ENCODE measurements around the gene GPR146. TPM values are rescaled to one million over a fixed set of nuclear protein-coding genes. Genes with fewer than 3 reads are reported as not detected.

GPR146 gene
- total and polyA plus RNA-seq, 2 of the 8 experiments (the other 6 are each of a cell fraction or from before 2014, with no cell fraction given) = 1.8 to 2.7 TPM

DNA sequence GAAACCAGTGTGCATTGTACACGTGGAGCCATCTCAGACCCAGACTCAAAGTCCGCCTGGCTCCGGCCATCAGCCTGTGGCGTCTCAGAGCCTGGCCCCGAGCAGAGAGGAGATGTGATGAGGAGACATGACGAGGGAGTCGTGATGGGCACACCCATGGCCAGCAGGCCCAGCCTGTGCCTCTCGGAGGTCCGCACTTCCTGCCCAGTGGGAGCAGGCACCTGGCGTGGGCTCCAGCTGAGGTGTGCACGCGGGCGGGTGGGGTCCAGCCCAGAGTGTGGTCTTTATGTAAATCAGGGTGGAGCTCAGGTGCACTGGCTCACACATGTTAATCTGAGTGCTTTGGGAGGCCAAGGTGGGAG lies 26.0 kb upstream of the GPR146 start:
- no peak overlapping the region for H2BK12ac ChIP-seq (ENCODE audit: low read depth, low read length)
- H4K5ac ChIP-seq (ENCODE audit: insufficient read length, low read depth, low read length) = no peak overlapping the region
- H4K91ac ChIP-seq (replicated peaks; ENCODE audit: insufficient read length, low read length) = no peak overlapping the region
- no peak overlapping the region for H3K14ac ChIP-seq (ENCODE audit: insufficient read length)
- 0 out of 2 replicates have a peak overlapping the region, but pooled peaks have one; percentile 24 for H2AK5ac ChIP-seq (ENCODE audit: low read depth, low read length)
- H3K23me2 ChIP-seq (ENCODE audit: low read depth, low read length) = no peaks in the 10 kb centered on the region
- WGBS, 2 experiments (ENCODE audit: extremely low coverage in 1 of 2, insufficient coverage in 1 of 2, insufficient read length in 1 of 2, insufficient replicate concordance in 2 of 2, low coverage in 1 of 2, low lambda C conversion rate in 2 of 2, missing lambda C conversion rate in 1 of 2) = 90% methylated on average over 13 of the region's 13 CpGs; no CpG with 5 or more reads in 1 of the 2 experiments
- H3K9ac ChIP-seq (replicated peaks in 1 of 4; ENCODE audit: extremely low read depth in 1 of 4, low read depth in 3 of 4, low read length in 3 of 4) = no peak overlapping the region
- peaks cover 1 to 6% of the 10 kb centered on the region in 2 experiments for H4K20me1 ChIP-seq (replicated peaks in 1 of 2; ENCODE audit: control insufficient read depth in 1 of 2, insufficient read depth in 2 of 2, low read length in 2 of 2)
- peak overlapping the region; percentile 68 for H4K8ac ChIP-seq (ENCODE audit: extremely low read depth, insufficient read depth, low read length)
- no peak overlapping the region for H3K18ac ChIP-seq (ENCODE audit: extremely low read depth, low read length)
- no peak overlapping the region for H2AFZ ChIP-seq (ENCODE audit: low read length)
- no peaks in the 10 kb centered on the region for H3K27me3 ChIP-seq (replicated peaks in 1 of 4; ENCODE audit: control insufficient read depth in 3 of 4, extremely low read depth in 1 of 4, insufficient read depth in 3 of 4, low read length in 3 of 4)
- POLR2A ChIA-PET (ENCODE audit: partially characterized antibody) = interaction anchor here (1.2 kb wide), 1 partner anchor 9 kb away, joined by 3 read pairs; no protein-coding TSS in a partner anchor
- H2BK15ac ChIP-seq (ENCODE audit: low read length) = no peak overlapping the region
- H2BK5ac ChIP-seq (ENCODE audit: low read depth, low read length) = no peak overlapping the region; the same call in 1 of the 2 replicates
- H3K4me1 ChIP-seq (replicated peaks in 1 of 4; ENCODE audit: control insufficient read depth in 3 of 4, insufficient read depth in 4 of 4, low read length in 3 of 4) = no peaks in the 10 kb centered on the region
- H3K79me1 ChIP-seq (ENCODE audit: low read depth, low read length) = peaks cover 8% of the 10 kb centered on the region
- H2BK20ac ChIP-seq (ENCODE audit: low read length) = no peak overlapping the region
- H3K27ac ChIP-seq (ENCODE audit: low read depth, low read length) = no peak overlapping the region
- no peak overlapping the region for H3K56ac ChIP-seq (replicated peaks; ENCODE audit: insufficient read length, low read depth, low read length)
- no peaks in the 10 kb centered on the region; a peak in 1 of 4 replicates for H3K79me2 ChIP-seq (ENCODE audit: control insufficient read depth in 1 of 2, insufficient read depth in 2 of 2, low read length in 2 of 2)
- no peak overlapping the region for H3K4ac ChIP-seq (replicated peaks; ENCODE audit: insufficient read length, low read depth, low read length)
- no peak overlapping the region for H3K4me2 ChIP-seq (ENCODE audit: insufficient read depth in 1 of 2, low read depth in 2 of 2, low read length in 2 of 2)
- CTCF ChIA-PET (ENCODE audit: partially characterized antibody) = interaction anchor here (0.6 to 10.9 kb wide), 6 partner anchors 24 to 1891 kb away, joined by 3 to 117 read pairs (median 4); no protein-coding TSS in a partner anchor
- H3K9me3 ChIP-seq (ENCODE audit: insufficient read depth in 2 of 2, low read depth in 1 of 2, low read length in 1 of 2) = peaks cover 0 to 8% of the 10 kb centered on the region in 2 experiments; a peak in 1 of 4 replicates
- DNase-seq (ENCODE audit: low read depth in 1 of 2, low spot score in 2 of 2) = no peak
- no peaks in the 10 kb centered on the region; a peak in 1 of 8 replicates for H3K36me3 ChIP-seq (ENCODE audit: control insufficient read depth in 2 of 4, insufficient read depth in 4 of 4, low read length in 3 of 4)
- H2BK120ac ChIP-seq (replicated peaks; ENCODE audit: low read depth, low read length) = no peak overlapping the region
- FAIRE-seq = no peak
- H3K4me3 ChIP-seq (ENCODE audit: extremely low read depth in 1 of 4, insufficient read depth in 2 of 4, low read depth in 3 of 4, low read length in 4 of 4) = no peak overlapping the region
- no peak overlapping the region for H3K23ac ChIP-seq (ENCODE audit: insufficient read length)
- TF ChIP-seq RBBP5 (IDR thresholded peaks at IDR 0.05; ENCODE audit: borderline replicate concordance, low read depth, low read length) (no peak), CHD2 (IDR thresholded peaks at IDR 0.05; ENCODE audit: low read length) (no peak), FOSL1 (IDR thresholded peaks at IDR 0.05; ENCODE audit: insufficient read depth, low read depth, low read length) (no peak), YY1 (IDR thresholded peaks at IDR 0.05; ENCODE audit: low read depth, low read length) (no peak), SIX5 (IDR thresholded peaks at IDR 0.05; ENCODE audit: low read depth, low read length) (no peak), CHD1 (IDR thresholded peaks at IDR 0.05; ENCODE audit: low read depth, low read length) (no peak), RFX5 (IDR thresholded peaks at IDR 0.05; ENCODE audit: borderline replicate concordance, low read depth, low read length) (no peak), SRF (IDR thresholded peaks at IDR 0.05; ENCODE audit: low read depth, low read length) (no peak), HDAC6 (IDR thresholded peaks at IDR 0.05; ENCODE audit: low read depth, low read length) (no peak), JUN (IDR thresholded peaks at IDR 0.05; ENCODE audit: low read depth, low read length) (no peak)
- TF ChIP-seq, protein P1, sequence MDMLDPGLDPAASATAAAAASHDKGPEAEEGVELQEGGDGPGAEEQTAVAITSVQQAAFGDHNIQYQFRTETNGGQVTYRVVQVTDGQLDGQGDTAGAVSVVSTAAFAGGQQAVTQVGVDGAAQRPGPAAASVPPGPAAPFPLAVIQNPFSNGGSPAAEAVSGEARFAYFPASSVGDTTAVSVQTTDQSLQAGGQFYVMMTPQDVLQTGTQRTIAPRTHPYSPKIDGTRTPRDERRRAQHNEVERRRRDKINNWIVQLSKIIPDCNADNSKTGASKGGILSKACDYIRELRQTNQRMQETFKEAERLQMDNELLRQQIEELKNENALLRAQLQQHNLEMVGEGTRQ (IDR thresholded peaks at IDR 0.05; ENCODE audit: low read length) = no peak
- TF ChIP-seq, protein P2, sequence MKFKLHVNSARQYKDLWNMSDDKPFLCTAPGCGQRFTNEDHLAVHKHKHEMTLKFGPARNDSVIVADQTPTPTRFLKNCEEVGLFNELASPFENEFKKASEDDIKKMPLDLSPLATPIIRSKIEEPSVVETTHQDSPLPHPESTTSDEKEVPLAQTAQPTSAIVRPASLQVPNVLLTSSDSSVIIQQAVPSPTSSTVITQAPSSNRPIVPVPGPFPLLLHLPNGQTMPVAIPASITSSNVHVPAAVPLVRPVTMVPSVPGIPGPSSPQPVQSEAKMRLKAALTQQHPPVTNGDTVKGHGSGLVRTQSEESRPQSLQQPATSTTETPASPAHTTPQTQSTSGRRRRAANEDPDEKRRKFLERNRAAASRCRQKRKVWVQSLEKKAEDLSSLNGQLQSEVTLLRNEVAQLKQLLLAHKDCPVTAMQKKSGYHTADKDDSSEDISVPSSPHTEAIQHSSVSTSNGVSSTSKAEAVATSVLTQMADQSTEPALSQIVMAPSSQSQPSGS (IDR thresholded peaks at IDR 0.05; ENCODE audit: low read length) = no peak

All from H1 (cell line).